ENCODE data around the gene TMEM235. TPM values are rescaled to one million over a fixed set of nuclear protein-coding genes. Genes with fewer than 3 reads are reported as not detected.

The TMEM235 gene
- total and polyA plus RNA-seq, 9 of the 15 experiments (the other 6 are each of a cell fraction or from before 2014, with no cell fraction given) = not detected

- H3K79me2 ChIP-seq (ENCODE audit: control insufficient read depth, insufficient read depth, low read length) = peaks cover 11% of the 10 kb centered on the region
- CTCF ChIA-PET (ENCODE audit: low intra/inter-chr PET ratio) = interaction anchor here (2.7 to 3.2 kb wide), 2 partner anchors 139 to 170 kb away, joined by 19 to 37 read pairs; no protein-coding TSS in a partner anchor
- H3K36me3 ChIP-seq (ENCODE audit: control insufficient read depth, insufficient read depth, low read length) = no peaks in the 10 kb centered on the region
- peak overlapping the region in 1 of 2 experiments; percentile 80; a peak in 2 of 4 replicates for H3K9ac ChIP-seq (ENCODE audit: insufficient read depth in 1 of 2, low read depth in 2 of 2, low read length in 2 of 2)
- intact Hi-C loops (cut with micrococcal nuclease) (loop anchor here (1.0 to 2.0 kb wide), 2 partner anchors 166 to 171 kb away; no protein-coding TSS in a partner anchor), in situ Hi-C loops (cut with MboI) (no loop called here)
- no TSS peak for BruUV-seq (replicated peaks)
- H3K27ac ChIP-seq (ENCODE audit: extremely low read depth, low read depth, low read length) = no peak overlapping the region
- no peak for ATAC-seq
- DNase-seq (ENCODE audit: extremely low read depth in 1 of 4, low spot score in 3 of 4) = no peak
- 73% methylated on average over 6 of the region's 6 CpGs for WGBS (ENCODE audit: insufficient coverage, low coverage, missing lambda C conversion rate)
- H3K27me3 ChIP-seq (ENCODE audit: control insufficient read depth in 2 of 2, insufficient read depth in 2 of 2, low read length in 2 of 2) = no peaks in the 10 kb centered on the region
- TF ChIP-seq SMAD4 (CRISPR knock-in tag; conservative IDR thresholded peaks at IDR 0.05) = no peak
- H3K4me3 ChIP-seq = no peak overlapping the region
- H4K20me1 ChIP-seq (replicated peaks; ENCODE audit: control insufficient read depth, insufficient read depth, low read length) = no peaks in the 10 kb centered on the region
- H3K4me2 ChIP-seq (ENCODE audit: insufficient read depth, low read length) = no peak overlapping the region
- POLR2A ChIA-PET = interaction anchor here (1.0 to 1.3 kb wide), 2 partner anchors 25 to 144 kb away, joined by 3 to 9 read pairs; no protein-coding TSS in a partner anchor
- no peaks in the 10 kb centered on the region for H3K9me1 ChIP-seq (ENCODE audit: control insufficient read depth, insufficient read depth, low read length)
- H3K4me1 ChIP-seq (replicated peaks in 1 of 2; ENCODE audit: control insufficient read depth in 2 of 2, insufficient read depth in 2 of 2, low read length in 2 of 2) = peaks cover 38 to 86% of the 10 kb centered on the region in 2 experiments
- no peaks in the 10 kb centered on the region for H3K9me3 ChIP-seq (replicated peaks; ENCODE audit: control insufficient read depth, insufficient read depth, low read depth, low read length)
- no peak for FAIRE-seq
- no peak overlapping the region for H2AFZ ChIP-seq (ENCODE audit: low read depth, low read length)
These were observed 20.3 kb downstream of the TMEM235 start for GRCh38 chr17:78251773-78252103.

- no peak overlapping the region for H3K27ac ChIP-seq (ENCODE audit: extremely low read depth, low read depth, low read length)
- intact Hi-C loops (cut with micrococcal nuclease) = loop anchor here (2.0 kb wide), 1 partner anchor 171 kb away; no protein-coding TSS in a partner anchor
- POLR2A ChIA-PET = no interaction called here
- TF ChIP-seq NFYB (IDR thresholded peaks at IDR 0.05; ENCODE audit: extremely low read depth, insufficient read length) (no peak), ZNF175 (CRISPR knock-in tag; IDR thresholded peaks at IDR 0.05; ENCODE audit: low read depth) (no peak), ZNF41 (CRISPR knock-in tag; conservative IDR thresholded peaks at IDR 0.05) (no peak), ZNF75A (CRISPR knock-in tag; IDR thresholded peaks at IDR 0.05) (no peak), MLX (CRISPR knock-in tag; conservative IDR thresholded peaks at IDR 0.05) (no peak), ELF2 (CRISPR knock-in tag; IDR thresholded peaks at IDR 0.05) (no peak), HDAC3 (IDR thresholded peaks at IDR 0.05; ENCODE audit: borderline replicate concordance, partially characterized antibody) (no peak), PBX2 (CRISPR knock-in tag; IDR thresholded peaks at IDR 0.05; ENCODE audit: low read depth) (no peak), PBX2 (tag; conservative IDR thresholded peaks at IDR 0.05; ENCODE audit: low read depth) (no peak), POLR2G (IDR thresholded peaks at IDR 0.05; ENCODE audit: low read depth, low read length) (peak; percentile 48; the same call in 1 of the 2 replicates), XRCC4 (IDR thresholded peaks at IDR 0.05; ENCODE audit: extremely low read depth, insufficient read depth, insufficient read length) (no peak)
These were observed 20.7 kb downstream of the TMEM235 start for GRCh38 chr17:78252111-78252634.

More at GRCh38 chr17:78252111-78252634, 20.7 kb downstream of the TMEM235 start:
- CTCF ChIA-PET (ENCODE audit: low intra/inter-chr PET ratio) = interaction anchor here (2.7 to 3.2 kb wide), 2 partner anchors 139 to 170 kb away, joined by 19 to 37 read pairs; no protein-coding TSS in a partner anchor
- Histone ChIP-seq H3K4me2 (ENCODE audit: insufficient read depth, low read length) (no peak overlapping the region), H2AFZ (ENCODE audit: low read depth, low read length) (no peak overlapping the region), H3K9ac (ENCODE audit: insufficient read depth in 1 of 2, low read depth in 2 of 2, low read length in 2 of 2) (peak overlapping the region in 1 of 2 experiments; percentile 80; a peak in 2 of 4 replicates), H3K4me3 (no peak overlapping the region), H3K27me3 (ENCODE audit: control insufficient read depth in 2 of 2, insufficient read depth in 2 of 2, low read length in 2 of 2) (no peaks in the 10 kb centered on the region), H3K4me1 (replicated peaks in 1 of 2; ENCODE audit: control insufficient read depth in 2 of 2, insufficient read depth in 2 of 2, low read length in 2 of 2) (peaks cover 38 to 90% of the 10 kb centered on the region in 2 experiments), H3K9me1 (ENCODE audit: control insufficient read depth, insufficient read depth, low read length) (no peaks in the 10 kb centered on the region), H3K79me2 (ENCODE audit: control insufficient read depth, insufficient read depth, low read length) (peaks cover 11% of the 10 kb centered on the region), H4K20me1 (replicated peaks; ENCODE audit: control insufficient read depth, insufficient read depth, low read length) (no peaks in the 10 kb centered on the region), H3K9me3 (replicated peaks; ENCODE audit: control insufficient read depth, insufficient read depth, low read depth, low read length) (no peaks in the 10 kb centered on the region), H3K36me3 (ENCODE audit: control insufficient read depth, insufficient read depth, low read length) (no peaks in the 10 kb centered on the region)
- 68% methylated on average over 12 of the region's 12 CpGs for WGBS (ENCODE audit: insufficient coverage, low coverage, missing lambda C conversion rate)
- ATAC-seq (no peak), FAIRE-seq (no peak), DNase-seq (ENCODE audit: extremely low read depth in 1 of 4, low spot score in 3 of 4) (no peak)
- in situ Hi-C loops (cut with MboI) = no loop called here
- BruUV-seq (replicated peaks) = no TSS peak
